Ishikawa (cell line): ENCODE data around the gene GABPB2.

Experiments
- CEBPB ChIP-seq: IDR thresholded peaks from 2 replicates; pipeline ENCODE4 v1.6.1; 2012
- CREB1 ChIP-seq: IDR thresholded peaks from 2 replicates; pipeline ENCODE4 v1.6.1; 2012; ENCODE audit warnings: low read depth
- EGR1 ChIP-seq: IDR thresholded peaks from 2 replicates; pipeline ENCODE4 v1.6.1; 2012
- EP300 ChIP-seq: IDR thresholded peaks from 2 replicates; pipeline ENCODE4 v1.6.1; 2012; ENCODE audit warnings: borderline replicate concordance
- FOXM1 ChIP-seq: IDR thresholded peaks from 2 replicates; pipeline ENCODE4 v1.6.1; 2012; ENCODE audit warnings: low read depth, borderline replicate concordance
- MAX ChIP-seq: IDR thresholded peaks from 2 replicates; pipeline ENCODE4 v1.6.1; 2012
- NFIC ChIP-seq: IDR thresholded peaks from 2 replicates; pipeline ENCODE4 v1.6.1; 2012
- RAD21 ChIP-seq: IDR thresholded peaks from 2 replicates; pipeline ENCODE4 v1.6.1; 2012; ENCODE audit warnings: low read depth
- REST ChIP-seq: IDR thresholded peaks from 2 replicates; pipeline ENCODE4 v1.6.1; 2012; ENCODE audit warnings: low read depth, mild to moderate bottlenecking
- TAF1 ChIP-seq: IDR thresholded peaks from 2 replicates; pipeline ENCODE4 v1.6.1; 2012; ENCODE audit warnings: low read depth, mild to moderate bottlenecking
- TCF12 ChIP-seq: IDR thresholded peaks from 2 replicates; pipeline ENCODE4 v1.6.1; 2012; ENCODE audit warnings: low read depth
- TEAD4 ChIP-seq: IDR thresholded peaks from 2 replicates; pipeline ENCODE4 v1.6.1; 2012
- YY1 ChIP-seq: IDR thresholded peaks from 2 replicates; pipeline ENCODE4 v1.6.1; 2012; ENCODE audit warnings: low read depth
- TF ChIP-seq, protein P1 (sequence below): IDR thresholded peaks from 2 replicates; pipeline ENCODE4 v1.6.1; 2012

DNA sequence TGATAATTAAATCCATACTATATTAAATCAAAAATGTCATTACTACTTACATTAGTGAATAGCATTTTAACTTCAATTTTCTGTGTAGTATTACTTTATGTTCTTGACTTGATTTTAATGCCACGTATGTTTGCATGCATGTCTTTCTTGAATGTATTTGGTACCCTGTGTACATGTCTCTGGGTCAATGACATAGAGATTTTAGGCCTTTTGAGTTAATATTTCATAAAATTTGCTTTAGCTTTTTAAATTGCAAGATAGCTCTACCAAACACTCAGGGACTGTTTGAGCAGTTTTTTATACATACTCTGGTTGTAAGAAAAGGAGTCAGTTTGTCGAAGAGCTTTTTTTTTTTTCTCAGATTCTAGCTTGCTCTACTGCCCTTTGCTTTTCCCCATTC, 8.9 kb upstream of the GABPB2 start:
- TF ChIP-seq EP300 (no peak), REST (no peak), YY1 (no peak), CEBPB (no peak), TAF1 (no peak), RAD21 (no peak), CREB1 (no peak), TEAD4 (no peak), MAX (no peak), TCF12 (no peak), NFIC (no peak), EGR1 (no peak), FOXM1 (no peak)
- TF ChIP-seq, protein P1, sequence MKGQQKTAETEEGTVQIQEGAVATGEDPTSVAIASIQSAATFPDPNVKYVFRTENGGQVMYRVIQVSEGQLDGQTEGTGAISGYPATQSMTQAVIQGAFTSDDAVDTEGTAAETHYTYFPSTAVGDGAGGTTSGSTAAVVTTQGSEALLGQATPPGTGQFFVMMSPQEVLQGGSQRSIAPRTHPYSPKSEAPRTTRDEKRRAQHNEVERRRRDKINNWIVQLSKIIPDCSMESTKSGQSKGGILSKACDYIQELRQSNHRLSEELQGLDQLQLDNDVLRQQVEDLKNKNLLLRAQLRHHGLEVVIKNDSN, result no peak
